CD14-positive monocyte (primary cell): ENCODE measurements around the gene CPE. TPM values are rescaled to one million over a fixed set of nuclear protein-coding genes. Genes with fewer than 3 reads are reported as not detected.

Source experiments
- DNase-seq, 3 donors: peaks; one replicate each; pipeline ENCODE4 v3.0.0-alpha.2; 2011 to 2022
- H2AFZ ChIP-seq: 2 replicates; pipeline ENCODE4 v1.6.0; 2012; ENCODE audit warnings: mild to moderate bottlenecking, low read depth, low read length, inconsistent platforms; ENCODE audit not compliant: insufficient read depth, poor library complexity, severe bottlenecking
- H3K27ac ChIP-seq, 2 donors: 1 replicate in 1 of 2; 2 replicates in 1 of 2; pipeline ENCODE4 v1.5.1; 2012 to 2013; ENCODE audit warnings: low read length in 2 of 2, control low read depth in 1 of 2, inconsistent platforms in 1 of 2, low read depth in 1 of 2, mild to moderate bottlenecking in 1 of 2
- H3K27me3 ChIP-seq, 2 donors: one replicate each; pipeline versions ENCODE4 v1.6.0 to v1.6.1; 2011 to 2013; ENCODE audit warnings: low read length in 2 of 2; ENCODE audit not compliant: control insufficient read depth in 2 of 2, insufficient read depth in 2 of 2
- H3K36me3 ChIP-seq, 2 donors: replicated peaks in 1 of 2; 1 replicate in 1 of 2; 2 replicates in 1 of 2; pipeline versions ENCODE4 v1.5.1 to v1.6.1; 2012 to 2013; ENCODE audit warnings: low read length in 2 of 2, control low read depth in 1 of 2, inconsistent platforms in 1 of 2, mild to moderate bottlenecking in 1 of 2; ENCODE audit not compliant: insufficient read depth in 2 of 2, control insufficient read depth in 1 of 2
- H3K4me1 ChIP-seq, 2 donors: 1 replicate in 1 of 2; 2 replicates in 1 of 2; pipeline versions ENCODE4 v1.5.1 to v1.6.1; 2012 to 2013; ENCODE audit warnings: low read length in 2 of 2, control low read depth in 1 of 2, inconsistent platforms in 1 of 2, mild to moderate bottlenecking in 1 of 2, moderate library complexity in 1 of 2; ENCODE audit not compliant: insufficient read depth in 2 of 2, control insufficient read depth in 1 of 2
- H3K4me2 ChIP-seq: replicated peaks from 2 replicates; pipeline ENCODE3; 2012; ENCODE audit warnings: low read length, moderate library complexity, mild to moderate bottlenecking; ENCODE audit not compliant: poor library complexity, severe bottlenecking; ENCODE audit errors: extremely low read depth
- H3K4me3 ChIP-seq, 3 experiments: fragments of 200-600 bp in 1 of 3; sonication (generic) in 1 of 3; replicated peaks in 1 of 3; 1 replicate in 2 of 3; 2 replicates in 1 of 3; pipeline ENCODE4 v1.5.1; 2011 to 2013; ENCODE audit warnings: low read length in 3 of 3, mild to moderate bottlenecking in 3 of 3, control low read depth in 2 of 3, low read depth in 2 of 3, inconsistent platforms in 1 of 3, moderate library complexity in 1 of 3
- H3K79me2 ChIP-seq: 2 replicates; pipeline ENCODE4 v1.6.0; 2012; ENCODE audit warnings: mild to moderate bottlenecking, control low read depth, inconsistent platforms, low read length, moderate library complexity; ENCODE audit not compliant: insufficient read depth
- H3K9ac ChIP-seq: 2 replicates; pipeline ENCODE4 v1.6.0; 2017; ENCODE audit warnings: low read length, mild to moderate bottlenecking; ENCODE audit not compliant: insufficient read depth, poor library complexity, severe bottlenecking
- H3K9me3 ChIP-seq, 2 donors: replicated peaks in 1 of 2; 1 replicate in 1 of 2; 2 replicates in 1 of 2; pipeline versions ENCODE4 v1.5.1 to v1.6.1; 2012 to 2013; ENCODE audit warnings: low read length in 2 of 2, control low read depth in 1 of 2; ENCODE audit not compliant: control insufficient read depth in 1 of 2, insufficient read depth in 1 of 2
- H4K20me1 ChIP-seq: 2 replicates; pipeline ENCODE4 v1.6.0; 2012; ENCODE audit warnings: mild to moderate bottlenecking, low read length, control low read depth, moderate library complexity; ENCODE audit not compliant: insufficient read depth
- H3K27ac Mint-ChIP-seq, 7 donors: one replicate each; pipeline ENCODE4 v1.8.0; 2020; ENCODE audit warnings: mild to moderate bottlenecking in 7 of 7, mixed read lengths in 7 of 7, moderate library complexity in 6 of 7, inconsistent platforms in 2 of 7
- H3K27me3 Mint-ChIP-seq, 3 donors: one replicate each; pipeline ENCODE4 v1.8.0; 2021 to 2022; ENCODE audit warnings: low read depth in 3 of 3, mild to moderate bottlenecking in 3 of 3, mixed read lengths in 3 of 3, moderate library complexity in 3 of 3, inconsistent platforms in 1 of 3
- H3K36me3 Mint-ChIP-seq, 2 donors: one replicate each; pipeline ENCODE4 v1.8.0; 2020; ENCODE audit warnings: mixed read lengths in 2 of 2, inconsistent platforms in 1 of 2, mild to moderate bottlenecking in 1 of 2
- H3K4me1 Mint-ChIP-seq: one replicate; pipeline ENCODE4 v1.8.0; 2020; ENCODE audit warnings: mild to moderate bottlenecking, mixed read lengths
- H3K4me3 Mint-ChIP-seq, 2 donors: one replicate each; pipeline ENCODE4 v1.8.0; 2020; ENCODE audit warnings: mild to moderate bottlenecking in 2 of 2, mixed read lengths in 2 of 2, moderate library complexity in 1 of 2
- H3K9me3 Mint-ChIP-seq, 7 donors: one replicate each; pipeline ENCODE4 v1.8.0; 2020 to 2022; ENCODE audit warnings: mixed read lengths in 7 of 7, mild to moderate bottlenecking in 6 of 7, moderate library complexity in 6 of 7, inconsistent platforms in 2 of 7
- WGBS: methylation state at CpG from one replicate; pipeline ENCODE4 v1.1.5; 2013; ENCODE audit warnings: missing lambda C conversion rate; ENCODE audit not compliant: insufficient coverage; 5-methylcytosine and 5-hydroxymethylcytosine counted together
- intact Hi-C, 2 donors: fragments of 100-400 bp; cut with micrococcal nuclease; formaldehyde crosslinking; loops; one replicate each; pipeline versions ENCODE4 v1.15.0 to v1.15.1; 2023
- polyA plus RNA-seq, 3 donors: library from polyadenylated mRNA; depleted of rRNA in 1 of 3; unstranded in 2 of 3; stranded (reverse) in 1 of 3; fragments of 300-500 nt in 2 of 3; fragments of >200 nt in 1 of 3; fragmentation: Illumina TruSeq in 2 of 3; gene quantifications; 1 replicate in 2 of 3; 2 replicates in 1 of 3; pipeline ENCODE4 v1.2.3, GENCODE V29; 2012 to 2021
- TF ChIP-seq, protein P1 (sequence below): fragments of 200-600 bp; IDR thresholded peaks from one replicate; pipeline ENCODE4 v1.8.0; 2022; ENCODE audit warnings: antibody characterized with exemption, mild to moderate bottlenecking

The CPE gene
- polyA plus RNA-seq, 3 donors: 0.09 to 0.13 TPM; not detected in 1

DNA sequence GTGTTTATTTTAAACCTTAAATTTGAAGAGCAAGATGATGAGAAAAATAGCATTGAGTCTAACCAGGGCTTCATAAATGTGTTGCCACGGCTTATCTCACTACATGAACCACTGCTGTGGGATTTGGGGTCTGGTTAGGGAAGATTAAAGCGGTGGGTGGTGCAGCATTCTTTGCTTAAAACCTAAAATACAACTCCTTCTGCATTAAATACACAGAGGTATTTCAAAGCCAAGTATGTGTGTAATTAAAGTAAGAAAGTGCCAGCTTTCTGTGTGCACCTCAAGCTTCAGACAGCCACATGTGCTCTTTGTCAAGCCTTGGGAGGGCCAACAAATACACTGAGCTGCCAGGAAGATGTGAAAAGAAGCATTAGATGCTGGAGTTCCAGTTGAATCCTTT lies 128.0 kb downstream of the CPE start:
- peaks cover 0 to 3% (median 0%) of the 10 kb centered on the region in 3 donors for H3K27me3 Mint-ChIP-seq
- Histone ChIP-seq H3K9ac (no peak overlapping the region), H3K9me3 (no peaks in the 10 kb centered on the region), H3K79me2 (no peaks in the 10 kb centered on the region), H3K4me3 (no peak overlapping the region), H3K27me3 (no peaks in the 10 kb centered on the region), H3K4me2 (no peak overlapping the region), H2AFZ (no peak overlapping the region), H3K27ac (no peak overlapping the region), H4K20me1 (no peaks in the 10 kb centered on the region), H3K4me1 (no peaks in the 10 kb centered on the region), H3K36me3 (no peaks in the 10 kb centered on the region)
- H3K9me3 Mint-ChIP-seq: peaks cover 0 to 2% (median 0%) of the 10 kb centered on the region in 7 donors
- TF ChIP-seq, protein P1, sequence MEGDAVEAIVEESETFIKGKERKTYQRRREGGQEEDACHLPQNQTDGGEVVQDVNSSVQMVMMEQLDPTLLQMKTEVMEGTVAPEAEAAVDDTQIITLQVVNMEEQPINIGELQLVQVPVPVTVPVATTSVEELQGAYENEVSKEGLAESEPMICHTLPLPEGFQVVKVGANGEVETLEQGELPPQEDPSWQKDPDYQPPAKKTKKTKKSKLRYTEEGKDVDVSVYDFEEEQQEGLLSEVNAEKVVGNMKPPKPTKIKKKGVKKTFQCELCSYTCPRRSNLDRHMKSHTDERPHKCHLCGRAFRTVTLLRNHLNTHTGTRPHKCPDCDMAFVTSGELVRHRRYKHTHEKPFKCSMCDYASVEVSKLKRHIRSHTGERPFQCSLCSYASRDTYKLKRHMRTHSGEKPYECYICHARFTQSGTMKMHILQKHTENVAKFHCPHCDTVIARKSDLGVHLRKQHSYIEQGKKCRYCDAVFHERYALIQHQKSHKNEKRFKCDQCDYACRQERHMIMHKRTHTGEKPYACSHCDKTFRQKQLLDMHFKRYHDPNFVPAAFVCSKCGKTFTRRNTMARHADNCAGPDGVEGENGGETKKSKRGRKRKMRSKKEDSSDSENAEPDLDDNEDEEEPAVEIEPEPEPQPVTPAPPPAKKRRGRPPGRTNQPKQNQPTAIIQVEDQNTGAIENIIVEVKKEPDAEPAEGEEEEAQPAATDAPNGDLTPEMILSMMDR: no peak
- no peak overlapping the region for H3K4me3 Mint-ChIP-seq
- H3K27ac Mint-ChIP-seq: no peak overlapping the region
- H3K36me3 Mint-ChIP-seq: no peaks in the 10 kb centered on the region
- no peak for DNase-seq
- no peaks in the 10 kb centered on the region for H3K4me1 Mint-ChIP-seq
- WGBS: no CpG with 5 or more reads among the region's 2 CpGs
- intact Hi-C loops: no loop called here

DNA sequence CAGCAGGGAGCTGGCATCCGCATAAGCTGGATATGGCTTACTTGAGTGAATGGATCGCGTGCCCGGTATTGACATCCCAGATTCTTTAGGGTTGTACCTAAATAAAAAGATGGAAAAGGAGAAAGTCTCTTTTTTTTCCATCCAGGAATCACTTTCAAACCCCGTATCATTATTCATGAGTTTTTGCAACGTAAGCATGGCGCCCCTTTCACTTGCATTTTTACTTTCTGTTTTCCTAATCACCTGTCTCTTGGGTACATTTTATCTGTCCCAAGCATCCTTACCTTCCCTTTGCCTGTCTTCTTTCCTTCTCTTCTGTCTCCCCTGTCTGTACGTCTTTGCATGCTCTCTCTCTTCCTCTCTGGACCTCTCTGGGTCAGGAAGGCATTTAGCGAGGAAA lies 128.6 kb downstream of the CPE start:
- H4K20me1 ChIP-seq: no peaks in the 10 kb centered on the region
- 93% methylated on average over 4 of the region's 9 CpGs for WGBS
- Mint-ChIP-seq H3K4me1 (no peaks in the 10 kb centered on the region), H3K27me3 (peaks cover 0 to 3% (median 0%) of the 10 kb centered on the region in 3 donors), H3K36me3 (no peaks in the 10 kb centered on the region), H3K9me3 (peaks cover 0 to 2% (median 0%) of the 10 kb centered on the region in 7 donors), H3K27ac (no peak overlapping the region), H3K4me3 (no peak overlapping the region)
- no peaks in the 10 kb centered on the region for H3K79me2 ChIP-seq
- H3K4me3 ChIP-seq: no peak overlapping the region
- H3K4me1 ChIP-seq: no peaks in the 10 kb centered on the region
- DNase-seq: no peak
- no peak overlapping the region for H3K27ac ChIP-seq
- H3K9me3 ChIP-seq: no peaks in the 10 kb centered on the region
- no peak overlapping the region for H3K9ac ChIP-seq
- TF ChIP-seq, protein P1: no peak
- H3K4me2 ChIP-seq: no peak overlapping the region
- H3K27me3 ChIP-seq: no peaks in the 10 kb centered on the region
- intact Hi-C loops: no loop called here
- no peak overlapping the region for H2AFZ ChIP-seq
- no peaks in the 10 kb centered on the region for H3K36me3 ChIP-seq
